Memory B cell (primary cell): ENCODE data around the gene SCAMP4.
A peak's percentile ranks its signal among the peaks of the same experiment; 100 is the strongest.

Source experiments
- ATAC-seq: fragments of 150-1000 bp; cut with Tn5 transposase; 2 replicates; pipeline ENCODE4 v1.10.0; 2021; ENCODE audit warnings: low read depth, mild to moderate bottlenecking, moderate library complexity
- DNase-seq, 2 donors: peaks; one replicate each; pipeline ENCODE4 v3.0.0; 2022; ENCODE audit warnings: low spot score in 2 of 2
- H3K27ac Mint-ChIP-seq: one replicate; pipeline ENCODE4 v1.8.0; 2022; ENCODE audit warnings: mild to moderate bottlenecking, moderate library complexity, mixed read lengths
- H3K27me3 Mint-ChIP-seq: one replicate; pipeline ENCODE4 v1.8.0; 2022; ENCODE audit warnings: mixed read lengths
- H3K36me3 Mint-ChIP-seq: one replicate; pipeline ENCODE4 v1.8.0; 2022; ENCODE audit warnings: mild to moderate bottlenecking, mixed read lengths
- H3K4me1 Mint-ChIP-seq: one replicate; pipeline ENCODE4 v1.8.0; 2022; ENCODE audit warnings: mixed read lengths
- H3K4me3 Mint-ChIP-seq: one replicate; pipeline ENCODE4 v1.8.0; 2022; ENCODE audit warnings: mild to moderate bottlenecking, moderate library complexity, mixed read lengths
- H3K9me3 Mint-ChIP-seq: one replicate; pipeline ENCODE4 v1.8.0; 2022; ENCODE audit warnings: mixed read lengths

SCAMP4 gene

GRCh38 chr19:1938071-1938470 is 32.9 kb downstream of the SCAMP4 start:
- peaks cover 2% of the 10 kb centered on the region for H3K9me3 Mint-ChIP-seq
- H3K27ac Mint-ChIP-seq, result peak overlapping the region; percentile 74
- no peaks in the 10 kb centered on the region for H3K27me3 Mint-ChIP-seq
- DNase-seq, result no peak
- H3K36me3 Mint-ChIP-seq, result peaks cover 8% of the 10 kb centered on the region
- H3K4me1 Mint-ChIP-seq, result peaks cover 36% of the 10 kb centered on the region
- H3K4me3 Mint-ChIP-seq, result no peak overlapping the region
- ATAC-seq, result no peak

GRCh38 chr19:1941146-1942077 is 36.2 kb downstream of the SCAMP4 start, which contains the start of gene CSNK1G2:
Gene CSNK1G2, plus strand, starts transcription at chr19:1941172. Its CDS starts 28,601 bp downstream, at chr19:1969773.
- Mint-ChIP-seq H3K27ac (peak within 1 kb of the TSS; percentile 99), H3K4me1 (peaks cover 27% of the 10 kb centered on the region), H3K36me3 (peaks cover 4% of the 10 kb centered on the region), H3K9me3 (no peaks in the 10 kb centered on the region), H3K4me3 (peak within 1 kb of the TSS; percentile 98), H3K27me3 (no peaks in the 10 kb centered on the region)
- DNase-seq (peak in 1 of 2 donors; percentile 42), ATAC-seq (peak; percentile 40)

- H3K36me3 Mint-ChIP-seq, result no peaks in the 10 kb centered on the region
- H3K9me3 Mint-ChIP-seq, result no peaks in the 10 kb centered on the region
- H3K27ac Mint-ChIP-seq, result peak overlapping the region; percentile 99
- no peaks in the 10 kb centered on the region for H3K27me3 Mint-ChIP-seq
- H3K4me3 Mint-ChIP-seq, result peak overlapping the region; percentile 98
- ATAC-seq (peak; percentile 55), DNase-seq (peak; percentile 70 to 71)
- H3K4me1 Mint-ChIP-seq, result peaks cover 23% of the 10 kb centered on the region
Observed at GRCh38 chr19:1942078-1942933, 37.1 kb downstream of the SCAMP4 start.

GRCh38 chr19:1942934-1943555 is 37.8 kb downstream of the SCAMP4 start:
- no peaks in the 10 kb centered on the region for H3K27me3 Mint-ChIP-seq
- DNase-seq (peak in 1 of 2 donors; percentile 68), ATAC-seq (no peak)
- no peaks in the 10 kb centered on the region for H3K36me3 Mint-ChIP-seq
- H3K9me3 Mint-ChIP-seq, result no peaks in the 10 kb centered on the region
- H3K27ac Mint-ChIP-seq, result peak overlapping the region; percentile 99
- peak overlapping the region; percentile 98 for H3K4me3 Mint-ChIP-seq
- peaks cover 23% of the 10 kb centered on the region for H3K4me1 Mint-ChIP-seq

GRCh38 chr19:1943661-1944087 is 38.5 kb downstream of the SCAMP4 start:
- peak overlapping the region; percentile 99 for H3K27ac Mint-ChIP-seq

GRCh38 chr19:1944088-1944915 is 39.1 kb downstream of the SCAMP4 start:
- DNase-seq (no peak), ATAC-seq (no peak)
- no peaks in the 10 kb centered on the region for H3K36me3 Mint-ChIP-seq
- no peaks in the 10 kb centered on the region for H3K27me3 Mint-ChIP-seq
- peaks cover 32% of the 10 kb centered on the region for H3K4me1 Mint-ChIP-seq
- H3K27ac Mint-ChIP-seq, result peak overlapping the region; percentile 99
- peak overlapping the region; percentile 98 for H3K4me3 Mint-ChIP-seq
- H3K9me3 Mint-ChIP-seq, result no peaks in the 10 kb centered on the region

More at GRCh38 chr19:1943661-1944087, 38.5 kb downstream of the SCAMP4 start:
- no peaks in the 10 kb centered on the region for H3K36me3 Mint-ChIP-seq
- peak overlapping the region; percentile 98 for H3K4me3 Mint-ChIP-seq
- H3K9me3 Mint-ChIP-seq, result no peaks in the 10 kb centered on the region
- DNase-seq (no peak), ATAC-seq (no peak)
- H3K27me3 Mint-ChIP-seq, result no peaks in the 10 kb centered on the region
- H3K4me1 Mint-ChIP-seq, result peaks cover 26% of the 10 kb centered on the region

- H3K27me3 Mint-ChIP-seq, result no peaks in the 10 kb centered on the region
- no peak overlapping the region for H3K4me3 Mint-ChIP-seq
- DNase-seq, result no peak
- no peaks in the 10 kb centered on the region for H3K9me3 Mint-ChIP-seq
- no peaks in the 10 kb centered on the region for H3K36me3 Mint-ChIP-seq
- peaks cover 31% of the 10 kb centered on the region for H3K4me1 Mint-ChIP-seq
- H3K27ac Mint-ChIP-seq, result peak overlapping the region; percentile 99
- no peak for ATAC-seq
Observed at GRCh38 chr19:1944916-1945561, 39.8 kb downstream of the SCAMP4 start.

GRCh38 chr19:1945899-1946298 is 40.7 kb downstream of the SCAMP4 start:
- no peak for DNase-seq
- no peaks in the 10 kb centered on the region for H3K36me3 Mint-ChIP-seq

GRCh38 chr19:1947651-1948209 is 42.5 kb downstream of the SCAMP4 start:
- ATAC-seq (no peak), DNase-seq (no peak)
- Mint-ChIP-seq H3K9me3 (no peaks in the 10 kb centered on the region), H3K27me3 (no peaks in the 10 kb centered on the region), H3K27ac (no peak overlapping the region), H3K36me3 (no peaks in the 10 kb centered on the region), H3K4me1 (peaks cover 32% of the 10 kb centered on the region), H3K4me3 (no peak overlapping the region)

More at GRCh38 chr19:1945899-1946298, 40.7 kb downstream of the SCAMP4 start:
- H3K4me1 Mint-ChIP-seq, result peaks cover 31% of the 10 kb centered on the region
- peak overlapping the region; percentile 65 for H3K27ac Mint-ChIP-seq
- no peak for ATAC-seq
- H3K9me3 Mint-ChIP-seq, result no peaks in the 10 kb centered on the region
- no peaks in the 10 kb centered on the region for H3K27me3 Mint-ChIP-seq
- H3K4me3 Mint-ChIP-seq, result peak overlapping the region; percentile 14

- Mint-ChIP-seq H3K27me3 (no peaks in the 10 kb centered on the region), H3K9me3 (no peaks in the 10 kb centered on the region), H3K36me3 (no peaks in the 10 kb centered on the region), H3K4me3 (no peak overlapping the region), H3K4me1 (peaks cover 18% of the 10 kb centered on the region), H3K27ac (no peak overlapping the region)
- no peak for DNase-seq
- no peak for ATAC-seq
Observed at GRCh38 chr19:1949304-1950101, 44.3 kb downstream of the SCAMP4 start.

- Mint-ChIP-seq H3K9me3 (no peaks in the 10 kb centered on the region), H3K4me3 (no peak overlapping the region), H3K4me1 (peaks cover 16% of the 10 kb centered on the region), H3K27ac (no peak overlapping the region), H3K27me3 (no peaks in the 10 kb centered on the region), H3K36me3 (no peaks in the 10 kb centered on the region)
- no peak for DNase-seq
- no peak for ATAC-seq
Observed at GRCh38 chr19:1950640-1951039, 45.4 kb downstream of the SCAMP4 start.

- ATAC-seq (no peak), DNase-seq (no peak)
- H3K9me3 Mint-ChIP-seq, result no peaks in the 10 kb centered on the region
- H3K27me3 Mint-ChIP-seq, result no peaks in the 10 kb centered on the region
- peaks cover 12% of the 10 kb centered on the region for H3K4me1 Mint-ChIP-seq
- H3K27ac Mint-ChIP-seq, result no peak overlapping the region
- H3K36me3 Mint-ChIP-seq, result no peaks in the 10 kb centered on the region
- H3K4me3 Mint-ChIP-seq, result no peak overlapping the region
Observed at GRCh38 chr19:1952635-1953034, 47.4 kb downstream of the SCAMP4 start.
